H1 (cell line): ENCODE data around the gene STARD3. TPM values are rescaled to one million over a fixed set of nuclear protein-coding genes. Genes with fewer than 3 reads are reported as not detected.
A peak's percentile ranks its signal among the peaks of the same experiment; 100 is the strongest.

Source experiments
- BCL11A ChIP-seq, 2 experiments: IDR thresholded peaks; one replicate each; pipeline ENCODE4 v1.6.1; 2011; ENCODE audit warnings: low read depth in 2 of 2, low read length in 2 of 2, mild to moderate bottlenecking in 2 of 2
- BRCA1 ChIP-seq: IDR thresholded peaks from 2 replicates; pipeline ENCODE4 v1.6.1; 2012; ENCODE audit warnings: low read depth, low read length, improper control_type of control experiment
- CBX5 ChIP-seq: fragments of 300-800, 300-1000 bp; sonication (generic); IDR thresholded peaks from 2 replicates; pipeline ENCODE4 v1.7.1; 2016; ENCODE audit warnings: antibody characterized with exemption, low read length, low read depth
- EZH2 ChIP-seq: fragments of 200-600 bp; sonication (generic); IDR thresholded peaks from 2 replicates; pipeline ENCODE4 v1.7.1; 2012; ENCODE audit warnings: low read depth, mild to moderate bottlenecking, moderate library complexity, low read length, inconsistent platforms; ENCODE audit not compliant: severe bottlenecking
- GTF2F1 ChIP-seq: IDR thresholded peaks from 2 replicates; pipeline ENCODE4 v1.6.1; 2012; ENCODE audit warnings: low read depth, low read length, improper control_type of control experiment, borderline replicate concordance
- HDAC6 ChIP-seq: IDR thresholded peaks from one replicate; pipeline ENCODE4 v1.7.1; 2012; ENCODE audit warnings: low read depth, mild to moderate bottlenecking, inconsistent platforms, low read length, moderate library complexity
- JUND ChIP-seq: IDR thresholded peaks from 2 replicates; pipeline ENCODE4 v1.6.1; 2011; ENCODE audit warnings: mild to moderate bottlenecking, improper control_type of control experiment, low read length
- KDM4A ChIP-seq: IDR thresholded peaks from one replicate; pipeline ENCODE4 v1.7.1; 2012; ENCODE audit warnings: low read depth, mild to moderate bottlenecking, moderate library complexity, low read length, inconsistent platforms; ENCODE audit not compliant: severe bottlenecking
- NRF1 ChIP-seq: IDR thresholded peaks from 2 replicates; pipeline ENCODE4 v1.6.1; 2011; ENCODE audit warnings: mild to moderate bottlenecking, low read depth, low read length, improper control_type of control experiment
- PHF8 ChIP-seq: fragments of 200-600 bp; sonication (generic); conservative IDR thresholded peaks from 2 replicates; pipeline ENCODE4 v1.7.1; 2012; ENCODE audit warnings: low read depth, mild to moderate bottlenecking, inconsistent platforms, low read length, moderate library complexity
- POLR2AphosphoS5 ChIP-seq: IDR thresholded peaks from 2 replicates; pipeline ENCODE4 v1.6.1; 2011; ENCODE audit warnings: low read depth, low read length
- RAD21 ChIP-seq, 2 experiments: IDR thresholded peaks in 1 of 2; conservative IDR thresholded peaks in 1 of 2; 2 replicates each; pipeline ENCODE4 v1.6.1; 2011; ENCODE audit warnings: low read depth in 2 of 2, low read length in 2 of 2, improper control_type of control experiment in 1 of 2, inconsistent platforms in 1 of 2, mild to moderate bottlenecking in 1 of 2, moderate library complexity in 1 of 2
- RXRA ChIP-seq: IDR thresholded peaks from 2 replicates; pipeline ENCODE4 v1.6.1; 2011; ENCODE audit warnings: low read depth, mild to moderate bottlenecking, low read length, moderate library complexity; ENCODE audit not compliant: insufficient read depth
- SAP30 ChIP-seq: fragments of 300-600 bp; sonication (generic); IDR thresholded peaks from 2 replicates; pipeline ENCODE4 v1.7.1; 2012; ENCODE audit warnings: low read length, moderate library complexity, mild to moderate bottlenecking, inconsistent platforms; ENCODE audit not compliant: insufficient read depth, insufficient replicate concordance
- SIN3A ChIP-seq, 2 experiments: IDR thresholded peaks in 1 of 2; conservative IDR thresholded peaks in 1 of 2; 2 replicates each; pipeline ENCODE4 v1.6.1; 2011 to 2012; ENCODE audit warnings: low read length in 2 of 2, improper control_type of control experiment in 1 of 2, low read depth in 1 of 2, mild to moderate bottlenecking in 1 of 2
- SP1 ChIP-seq: IDR thresholded peaks from 2 replicates; pipeline ENCODE4 v1.6.1; 2011; ENCODE audit warnings: low read depth, low read length
- SP4 ChIP-seq: IDR thresholded peaks from 2 replicates; pipeline ENCODE4 v1.6.1; 2012; ENCODE audit warnings: low read length, inconsistent platforms
- SUZ12 ChIP-seq: fragments of 200-600 bp; sonication (generic); IDR thresholded peaks from 2 replicates; pipeline ENCODE4 v1.6.1; 2012; ENCODE audit warnings: mild to moderate bottlenecking, inconsistent platforms, low read length, moderate library complexity, mixed read lengths
- TCF12 ChIP-seq: IDR thresholded peaks from 2 replicates; pipeline ENCODE4 v1.6.1; 2011; ENCODE audit warnings: low read depth, mild to moderate bottlenecking, low read length
- TEAD4 ChIP-seq: IDR thresholded peaks from 2 replicates; pipeline ENCODE4 v1.6.1; 2012; ENCODE audit warnings: low read depth, low read length, inconsistent platforms, mixed read lengths
- polyA plus RNA-seq, 7 experiments: library from polyadenylated mRNA; depleted of rRNA in 3 of 7; stranded (reverse) in 5 of 7; unstranded in 2 of 7; fragments of >200 nt in 5 of 7; fragments of 200-250 nt in 2 of 7; gene quantifications; 1 replicate in 5 of 7; 2 replicates in 1 of 7; 4 replicates in 1 of 7; pipeline versions ENCODE4 v1.2.1 to v1.2.3, GENCODE V29; 2011 to 2013; ENCODE audit warnings: missing spikeins in 2 of 7, mixed read lengths in 2 of 7
- total RNA-seq: library from RNA; stranded (reverse); fragmentation: NEBNext Ultra II Directional; extraction: Animal tissue kit (Norgen Biotek cat#: 25700); gene quantifications from 2 replicates; pipeline ENCODE4 v1.2.1, GENCODE V29; 2021
- TF ChIP-seq, protein P1 (sequence below): IDR thresholded peaks from 2 replicates; pipeline ENCODE4 v1.6.1; 2012; ENCODE audit warnings: inconsistent platforms

Gene STARD3
- total and polyA plus RNA-seq, 2 of the 8 experiments (the other 6 are each of a cell fraction or from before 2014, with no cell fraction given) = 47.6 to 80.3 TPM

GRCh38 chr17:39600997-39601597 lies 35.8 kb upstream of the STARD3 start (continued):
- no peak for TF ChIP-seq CBX5
- TF ChIP-seq HDAC6 = no peak
- TF ChIP-seq BRCA1 = no peak
- TF ChIP-seq RAD21 (IDR thresholded peaks at IDR 0.05 in 1 of 2, conservative IDR thresholded peaks at IDR 0.05 in 1 of 2; ENCODE audit: low read depth in 2 of 2, low read length in 2 of 2) = 0 out of 4 replicates have a peak, but pooled peaks of 1 of the 2 experiments have one; percentile 9
- TF ChIP-seq JUND = no peak
- TF ChIP-seq BCL11A (IDR thresholded peaks at IDR 0.05; ENCODE audit: low read depth in 2 of 2, low read length in 2 of 2) = no peak
- TF ChIP-seq POLR2AphosphoS5 = no peak
- TF ChIP-seq SUZ12 = peak; percentile 84
- TF ChIP-seq RXRA = no peak
- TF ChIP-seq EZH2 = peak; percentile 76
- no peak for TF ChIP-seq KDM4A
- TF ChIP-seq SAP30 = no peak
- no peak for TF ChIP-seq SP4
- peak in 1 of 2 experiments; percentile 79; a peak in 2 of 4 replicates for TF ChIP-seq SIN3A (conservative IDR thresholded peaks at IDR 0.05 in 1 of 2, IDR thresholded peaks at IDR 0.05 in 1 of 2; ENCODE audit: low read depth in 1 of 2, low read length in 2 of 2)
- no peak for TF ChIP-seq NRF1
- no peak for TF ChIP-seq GTF2F1
- TF ChIP-seq, protein P1, sequence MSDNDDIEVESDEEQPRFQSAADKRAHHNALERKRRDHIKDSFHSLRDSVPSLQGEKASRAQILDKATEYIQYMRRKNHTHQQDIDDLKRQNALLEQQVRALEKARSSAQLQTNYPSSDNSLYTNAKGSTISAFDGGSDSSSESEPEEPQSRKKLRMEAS = no peak
- no peak for TF ChIP-seq SP1
- peak; percentile 79; the same call in 1 of the 2 replicates for TF ChIP-seq TCF12
- TF ChIP-seq PHF8 = no peak
- TF ChIP-seq TEAD4 = no peak; the same call in 1 of the 2 replicates
